Mammary epithelial cell (primary cell): Measurements from ENCODE around the gene SSPN.

Source experiments
- CTCF ChIP-seq, 2 donors: IDR thresholded peaks in 1 of 2; conservative IDR thresholded peaks in 1 of 2; 2 replicates each; pipeline ENCODE4 v1.5.1; 2011 to 2012; ENCODE audit warnings: inconsistent platforms in 2 of 2, low read length in 2 of 2, mild to moderate bottlenecking in 2 of 2, control low read depth in 1 of 2, low read depth in 1 of 2; ENCODE audit not compliant: insufficient read depth in 1 of 2; ENCODE audit errors: extremely low read depth in 1 of 2
- EZH2 ChIP-seq: IDR thresholded peaks from 2 replicates; pipeline ENCODE4 v1.6.1; 2012; ENCODE audit warnings: low read length, inconsistent platforms, borderline replicate concordance

GRCh38 chr12:26277506-26278246 is 82.3 kb downstream of the SSPN start:
- TF ChIP-seq CTCF (conservative IDR thresholded peaks at IDR 0.05 in 1 of 2, IDR thresholded peaks at IDR 0.05 in 1 of 2; ENCODE audit: extremely low read depth in 1 of 2, insufficient read depth in 1 of 2, low read depth in 1 of 2, low read length in 2 of 2) (no peak), EZH2 (no peak)
